Skeletal muscle tissue (tissue), 4 donors: ENCODE results near the gene PRSS50. TPM values are rescaled to one million over a fixed set of nuclear protein-coding genes. Genes with fewer than 3 reads are reported as not detected.

Experiments used
- H3K27ac ChIP-seq: one replicate; pipeline ENCODE4 v1.7.0; 2013; ENCODE audit warnings: mild to moderate bottlenecking, low read depth, low read length, inconsistent platforms
- H3K27me3 ChIP-seq, 3 donors: one replicate each; pipeline ENCODE4 v1.7.0; 2013; ENCODE audit warnings: low read length in 3 of 3; ENCODE audit not compliant: control insufficient read depth in 3 of 3, insufficient read depth in 3 of 3
- H3K36me3 ChIP-seq, 3 donors: one replicate each; pipeline ENCODE4 v1.7.0; 2013; ENCODE audit warnings: low read length in 3 of 3; ENCODE audit not compliant: control insufficient read depth in 3 of 3, insufficient read depth in 3 of 3
- H3K4me1 ChIP-seq, 3 donors: one replicate each; pipeline ENCODE4 v1.7.0; 2013; ENCODE audit warnings: low read length in 3 of 3, mild to moderate bottlenecking in 3 of 3; ENCODE audit not compliant: control insufficient read depth in 3 of 3, insufficient read depth in 3 of 3
- H3K4me3 ChIP-seq, 3 donors: one replicate each; pipeline ENCODE4 v1.7.0; 2013; ENCODE audit warnings: low read length in 3 of 3
- H3K9ac ChIP-seq, 3 donors: one replicate each; pipeline ENCODE4 v1.7.0; 2013; ENCODE audit warnings: low read length in 3 of 3, mild to moderate bottlenecking in 3 of 3, moderate library complexity in 2 of 3, low read depth in 1 of 3
- H3K9me3 ChIP-seq, 3 donors: one replicate each; pipeline ENCODE4 v1.7.0; 2013; ENCODE audit warnings: low read length in 3 of 3; ENCODE audit not compliant: control insufficient read depth in 3 of 3
- total RNA-seq: library from RNA; depleted of rRNA; stranded (reverse); fragments of >200 nt; gene quantifications from one replicate; pipeline ENCODE4 v1.2.3, GENCODE V29; 2014
- donor health status: Osteomylitis.

Gene PRSS50
- total RNA-seq, 1 donor from 2014 or later: not detected

DNA sequence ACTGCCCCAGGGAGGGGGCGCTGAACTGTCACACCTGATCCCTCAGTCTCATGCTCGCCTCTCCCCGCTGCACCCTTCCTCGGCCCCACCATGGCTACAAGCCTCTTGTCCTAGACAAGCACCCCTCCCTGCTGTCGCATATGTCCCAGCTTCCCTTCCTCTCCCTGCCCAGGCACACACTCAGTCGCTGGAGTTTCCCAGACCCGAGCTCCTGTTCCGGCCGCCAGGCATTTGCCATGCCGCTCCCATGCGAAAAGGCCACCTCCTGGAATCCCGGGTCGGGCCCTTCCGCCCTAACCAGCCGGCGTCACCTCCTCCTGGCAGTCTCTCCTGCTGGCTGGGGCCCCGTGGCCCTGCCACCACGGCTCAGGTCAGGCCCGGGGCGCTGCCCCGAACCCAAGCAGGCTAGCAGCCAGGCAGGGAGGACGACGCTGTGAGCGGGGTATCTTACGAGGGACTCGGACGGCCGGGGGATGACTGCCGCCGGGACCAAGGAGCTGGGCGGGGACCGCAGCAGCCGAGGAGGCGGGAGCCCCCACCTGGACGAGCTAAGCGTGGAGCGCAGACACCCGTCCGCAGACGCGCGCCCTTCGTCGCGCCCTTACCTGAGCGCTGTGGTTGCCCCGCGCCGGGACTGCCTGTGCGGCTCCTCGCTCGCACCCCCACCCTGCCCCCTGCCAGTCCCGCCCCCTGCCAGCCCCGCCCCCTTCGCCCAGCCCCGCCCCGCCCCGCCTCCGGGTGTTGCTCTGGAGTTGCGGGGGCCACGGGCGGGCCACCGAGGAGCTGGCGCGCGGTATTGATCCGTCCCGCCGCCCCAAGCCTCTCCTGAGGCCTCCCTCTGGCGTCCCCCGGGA lies 24.4 kb downstream of the PRSS50 start, which contains the start of gene ALS2CL:
Gene ALS2CL (minus strand): TSS at position 642 of the 854 bp plus-strand sequence. CDS start 4,239 bp downstream, outside the sequence.
- Histone ChIP-seq H3K9ac (peak within 1 kb of the TSS; percentile 81 to 91 (median 81)), H3K27me3 (no peaks in the 10 kb centered on the region), H3K36me3 (peaks cover under 1 to 5% (median 1%) of the 10 kb centered on the region in 3 donors), H3K4me3 (peak within 1 kb of the TSS; percentile 80 to 92 (median 89)), H3K9me3 (peaks cover 0 to 3% (median 0%) of the 10 kb centered on the region in 3 donors), H3K4me1 (peaks cover 70 to 73% (median 71%) of the 10 kb centered on the region in 3 donors), H3K27ac (peak within 1 kb of the TSS; percentile 80)

- no peaks in the 10 kb centered on the region for H3K27me3 ChIP-seq
- H3K9me3 ChIP-seq: peaks cover 0 to 3% (median 0%) of the 10 kb centered on the region in 3 donors
- peaks cover 8 to 12% (median 8%) of the 10 kb centered on the region in 3 donors for H3K36me3 ChIP-seq
- H3K4me1 ChIP-seq: peaks cover 70 to 72% (median 70%) of the 10 kb centered on the region in 3 donors
- H3K4me3 ChIP-seq: peak overlapping the region; percentile 80 to 92 (median 89)
- H3K9ac ChIP-seq: peak overlapping the region; percentile 81 to 91 (median 81)
- peak overlapping the region; percentile 79 for H3K27ac ChIP-seq
Observed at GRCh38 chr3:46692566-46692990, 25.1 kb downstream of the PRSS50 start.

DNA sequence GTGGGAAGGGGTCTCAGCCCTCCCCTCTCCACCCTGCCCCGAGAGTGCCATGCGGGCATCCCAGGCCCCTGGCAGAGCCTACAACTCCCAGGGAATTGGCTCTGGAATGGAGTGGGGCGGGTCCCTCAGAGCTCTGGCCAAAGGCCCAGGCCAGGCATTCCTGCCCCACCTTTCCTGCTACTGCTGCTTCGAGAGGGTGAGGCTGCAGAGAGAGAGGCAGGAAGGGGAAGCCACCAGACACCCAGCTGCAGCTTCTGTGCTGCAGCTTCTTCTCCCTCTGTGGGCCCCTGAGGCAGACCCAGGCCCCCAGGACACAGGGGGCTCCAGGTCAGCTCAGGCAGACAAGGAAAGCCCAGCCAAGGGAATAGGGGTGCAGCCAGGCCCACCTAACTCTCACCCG lies 26.9 kb downstream of the PRSS50 start:
- H3K9me3 ChIP-seq: peaks cover 0 to under 1% (median 0%) of the 10 kb centered on the region in 3 donors
- no peak overlapping the region for H3K27ac ChIP-seq
- peaks cover 10 to 25% (median 21%) of the 10 kb centered on the region in 3 donors for H3K36me3 ChIP-seq
- H3K4me3 ChIP-seq: peak overlapping the region in 1 of 3 donors; percentile 35
- no peaks in the 10 kb centered on the region for H3K27me3 ChIP-seq
- H3K9ac ChIP-seq: peak overlapping the region in 1 of 3 donors; percentile 3
- peaks cover 52 to 54% (median 52%) of the 10 kb centered on the region in 3 donors for H3K4me1 ChIP-seq

GRCh38 chr3:46685446-46685845 lies 32.2 kb downstream of the PRSS50 start:
- Histone ChIP-seq H3K36me3 (peaks cover 34 to 60% (median 53%) of the 10 kb centered on the region in 3 donors), H3K4me3 (no peak overlapping the region), H3K4me1 (peaks cover 5 to 10% (median 9%) of the 10 kb centered on the region in 3 donors), H3K9me3 (no peaks in the 10 kb centered on the region), H3K27ac (no peak overlapping the region), H3K9ac (no peak overlapping the region), H3K27me3 (no peaks in the 10 kb centered on the region)

- peaks cover 34 to 65% (median 57%) of the 10 kb centered on the region in 3 donors for H3K36me3 ChIP-seq
- H3K9ac ChIP-seq: no peak overlapping the region
- H3K4me3 ChIP-seq: no peak overlapping the region
- H3K4me1 ChIP-seq: peaks cover 2 to 8% (median 4%) of the 10 kb centered on the region in 3 donors
- no peak overlapping the region for H3K27ac ChIP-seq
- H3K9me3 ChIP-seq: no peaks in the 10 kb centered on the region
- H3K27me3 ChIP-seq: no peaks in the 10 kb centered on the region
Observed at GRCh38 chr3:46684891-46685290, 32.8 kb downstream of the PRSS50 start.

GRCh38 chr3:46682974-46683373 lies 34.7 kb downstream of the PRSS50 start:
- Histone ChIP-seq H3K27ac (no peak overlapping the region), H3K4me1 (no peaks in the 10 kb centered on the region), H3K9me3 (no peaks in the 10 kb centered on the region), H3K9ac (no peak overlapping the region), H3K36me3 (peaks cover 32 to 65% (median 54%) of the 10 kb centered on the region in 3 donors), H3K4me3 (no peak overlapping the region), H3K27me3 (no peaks in the 10 kb centered on the region)

- H3K9ac ChIP-seq: no peak overlapping the region
- no peak overlapping the region for H3K27ac ChIP-seq
- H3K9me3 ChIP-seq: no peaks in the 10 kb centered on the region
- peaks cover 26 to 55% (median 46%) of the 10 kb centered on the region in 3 donors for H3K36me3 ChIP-seq
- H3K4me1 ChIP-seq: peaks cover 0 to 4% (median 0%) of the 10 kb centered on the region in 3 donors
- H3K4me3 ChIP-seq: no peak overlapping the region
- no peaks in the 10 kb centered on the region for H3K27me3 ChIP-seq
Observed at GRCh38 chr3:46681856-46682540, 35.7 kb downstream of the PRSS50 start.

- Histone ChIP-seq H3K27me3 (no peaks in the 10 kb centered on the region), H3K4me1 (peaks cover under 1 to 4% (median 1%) of the 10 kb centered on the region in 3 donors), H3K9ac (no peak overlapping the region), H3K4me3 (no peak overlapping the region), H3K9me3 (no peaks in the 10 kb centered on the region), H3K36me3 (peaks cover 26 to 51% (median 43%) of the 10 kb centered on the region in 3 donors), H3K27ac (no peak overlapping the region)
Observed at GRCh38 chr3:46681387-46681786, 36.3 kb downstream of the PRSS50 start.

- peaks cover 33 to 53% (median 35%) of the 10 kb centered on the region in 3 donors for H3K36me3 ChIP-seq
- H3K9ac ChIP-seq: no peak overlapping the region
- H3K27ac ChIP-seq: no peak overlapping the region
- no peak overlapping the region for H3K4me3 ChIP-seq
- H3K4me1 ChIP-seq: peaks cover 8 to 11% (median 10%) of the 10 kb centered on the region in 3 donors
- H3K9me3 ChIP-seq: no peaks in the 10 kb centered on the region
- H3K27me3 ChIP-seq: no peaks in the 10 kb centered on the region
Observed at GRCh38 chr3:46680298-46680826, 37.3 kb downstream of the PRSS50 start.
